Skeletal muscle tissue (tissue), 4 donors: ENCODE measurements around the gene SCML2. TPM values are rescaled to one million over a fixed set of nuclear protein-coding genes. Genes with fewer than 3 reads are reported as not detected.
"Not testable (repeated sequence)": the region's sequence is repeated elsewhere in the genome, so short reads cannot be mapped to it uniquely, and the experiment has no call there.

ENCODE experiments used
- H3K27ac ChIP-seq: one replicate; pipeline ENCODE4 v1.7.0; 2013; ENCODE audit warnings: mild to moderate bottlenecking, low read depth, low read length, inconsistent platforms
- H3K27me3 ChIP-seq, 3 donors: one replicate each; pipeline ENCODE4 v1.7.0; 2013; ENCODE audit warnings: low read length in 3 of 3; ENCODE audit not compliant: control insufficient read depth in 3 of 3, insufficient read depth in 3 of 3
- H3K36me3 ChIP-seq, 3 donors: one replicate each; pipeline ENCODE4 v1.7.0; 2013; ENCODE audit warnings: low read length in 3 of 3; ENCODE audit not compliant: control insufficient read depth in 3 of 3, insufficient read depth in 3 of 3
- H3K4me1 ChIP-seq, 3 donors: one replicate each; pipeline ENCODE4 v1.7.0; 2013; ENCODE audit warnings: low read length in 3 of 3, mild to moderate bottlenecking in 3 of 3; ENCODE audit not compliant: control insufficient read depth in 3 of 3, insufficient read depth in 3 of 3
- H3K4me3 ChIP-seq, 3 donors: one replicate each; pipeline ENCODE4 v1.7.0; 2013; ENCODE audit warnings: low read length in 3 of 3
- H3K9ac ChIP-seq, 3 donors: one replicate each; pipeline ENCODE4 v1.7.0; 2013; ENCODE audit warnings: low read length in 3 of 3, mild to moderate bottlenecking in 3 of 3, moderate library complexity in 2 of 3, low read depth in 1 of 3
- H3K9me3 ChIP-seq, 3 donors: one replicate each; pipeline ENCODE4 v1.7.0; 2013; ENCODE audit warnings: low read length in 3 of 3; ENCODE audit not compliant: control insufficient read depth in 3 of 3
- total RNA-seq: library from RNA; depleted of rRNA; stranded (reverse); fragments of >200 nt; gene quantifications from one replicate; pipeline ENCODE4 v1.2.3, GENCODE V29; 2014
- donor health status: Osteomylitis.

The SCML2 gene
- total RNA-seq, 1 donor from 2014 or later, result 7.3 TPM

GRCh38 chrX:18278449-18278848 is 76.0 kb downstream of the SCML2 start:
- Histone ChIP-seq H3K36me3 (no peaks in the 10 kb centered on the region), H3K9me3 (no peaks in the 10 kb centered on the region), H3K4me1 (no peaks in the 10 kb centered on the region), H3K9ac (no peak overlapping the region), H3K27me3 (no peaks in the 10 kb centered on the region), H3K27ac (no peak overlapping the region), H3K4me3 (no peak overlapping the region)

DNA sequence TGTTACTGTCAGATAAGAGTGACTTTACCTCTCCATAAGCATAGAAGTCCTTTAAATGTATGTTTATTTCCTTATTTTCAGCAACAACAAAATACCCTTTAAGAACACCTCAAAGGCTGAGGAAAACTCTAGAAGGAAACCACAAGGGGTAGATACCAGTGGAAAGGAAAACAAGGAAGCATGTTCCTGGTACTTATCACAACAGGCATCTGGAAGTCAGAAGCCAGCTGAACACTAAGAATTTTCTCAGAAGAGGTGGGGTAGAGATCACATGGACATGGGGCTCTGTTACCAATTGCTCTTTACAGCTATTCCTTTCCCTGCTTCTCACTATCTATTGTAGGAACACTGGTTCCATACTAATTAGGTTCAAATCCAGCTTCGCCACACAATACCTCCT is 82.3 kb downstream of the SCML2 start:
- Histone ChIP-seq H3K27me3 (no peaks in the 10 kb centered on the region), H3K27ac (no peak overlapping the region), H3K4me1 (no peaks in the 10 kb centered on the region), H3K9ac (no peak overlapping the region), H3K36me3 (no peaks in the 10 kb centered on the region), H3K4me3 (no peak overlapping the region), H3K9me3 (no peaks in the 10 kb centered on the region)

DNA sequence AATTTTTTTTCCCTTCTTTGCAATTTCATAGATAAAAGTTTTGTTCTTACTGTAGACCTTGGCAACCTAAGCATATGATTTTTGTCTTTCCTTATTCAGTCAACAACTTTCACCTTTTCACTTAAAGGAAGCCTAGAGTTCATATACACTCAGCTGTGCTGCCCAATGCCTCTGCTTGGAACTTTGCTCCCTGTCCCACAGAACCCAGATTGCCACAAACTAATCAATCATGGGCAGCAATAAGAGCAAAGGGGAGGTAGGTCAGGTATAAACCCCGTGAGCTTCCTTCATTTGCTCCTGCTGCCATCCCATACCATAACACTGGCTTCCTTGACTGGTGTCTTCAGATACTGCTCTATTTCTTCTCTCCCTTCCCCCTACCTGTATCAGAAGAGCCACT is 82.8 kb downstream of the SCML2 start:
- H3K9ac ChIP-seq, result no peak overlapping the region
- no peaks in the 10 kb centered on the region for H3K9me3 ChIP-seq
- H3K4me1 ChIP-seq, result no peaks in the 10 kb centered on the region
- no peaks in the 10 kb centered on the region for H3K27me3 ChIP-seq
- no peaks in the 10 kb centered on the region for H3K36me3 ChIP-seq
- H3K4me3 ChIP-seq, result no peak overlapping the region
- H3K27ac ChIP-seq, result no peak overlapping the region

DNA sequence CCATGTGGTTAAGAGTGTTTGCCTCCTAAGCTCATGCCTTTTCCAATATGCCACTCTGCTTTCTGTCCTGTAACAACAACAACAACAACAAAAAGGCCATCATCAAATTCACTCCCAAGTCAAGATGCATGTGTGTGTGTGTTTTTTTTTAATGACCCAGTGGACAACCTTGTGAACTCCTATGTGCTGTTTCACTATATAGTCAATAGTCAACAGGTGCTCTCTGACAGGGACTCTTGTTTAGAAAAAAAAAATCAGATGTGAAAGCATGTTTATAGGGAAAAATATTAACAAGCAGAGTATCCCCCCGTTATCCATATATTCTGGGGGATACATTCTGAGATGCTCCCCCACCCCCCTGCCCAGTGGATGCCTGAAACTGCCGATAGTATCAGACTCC is 83.2 kb downstream of the SCML2 start:
- Histone ChIP-seq H3K9me3 (no peaks in the 10 kb centered on the region), H3K4me3 (no peak overlapping the region), H3K36me3 (no peaks in the 10 kb centered on the region), H3K27ac (no peak overlapping the region), H3K4me1 (no peaks in the 10 kb centered on the region), H3K9ac (no peak overlapping the region), H3K27me3 (no peaks in the 10 kb centered on the region)

- no peaks in the 10 kb centered on the region for H3K36me3 ChIP-seq
- H3K9me3 ChIP-seq, result no peaks in the 10 kb centered on the region
- no peak overlapping the region for H3K4me3 ChIP-seq
- no peaks in the 10 kb centered on the region for H3K4me1 ChIP-seq
- H3K27me3 ChIP-seq, result no peaks in the 10 kb centered on the region
- no peak overlapping the region for H3K9ac ChIP-seq
- no peak overlapping the region for H3K27ac ChIP-seq
Measured at GRCh38 chrX:18255059-18255458, 99.4 kb downstream of the SCML2 start.

DNA sequence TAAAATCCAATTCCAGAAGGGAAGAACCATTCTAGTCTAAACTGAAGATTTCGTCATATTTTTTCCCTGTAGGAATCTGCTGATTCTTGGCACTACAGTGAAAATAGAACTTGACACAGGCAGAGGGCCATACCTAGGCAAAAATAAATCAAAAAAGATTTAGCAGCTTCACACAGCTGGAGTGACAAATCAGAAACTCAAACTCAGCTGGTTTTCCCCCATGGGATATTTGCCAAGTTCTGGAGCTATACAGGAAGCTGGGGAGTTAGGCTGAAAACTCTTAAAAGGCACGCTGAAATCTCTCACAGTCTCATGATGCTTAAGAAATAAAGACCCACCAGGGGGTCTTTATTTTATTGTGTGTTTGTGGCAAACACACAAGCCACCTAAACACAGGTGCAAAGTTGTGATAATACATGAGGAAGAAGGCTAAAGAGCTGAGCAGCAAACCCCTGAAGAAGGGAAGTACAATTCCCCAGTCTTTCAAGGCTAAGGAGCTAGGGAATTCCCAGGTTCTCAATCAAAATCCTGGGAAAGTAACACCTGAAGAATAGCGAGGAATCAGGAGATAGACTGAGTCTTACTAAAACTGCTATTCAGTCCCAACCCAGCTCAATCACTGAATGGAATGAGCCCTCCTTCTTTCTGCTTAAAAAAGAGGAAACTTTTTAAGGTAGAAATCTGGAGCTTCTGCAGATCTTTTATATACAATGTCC is 101.7 kb downstream of the SCML2 start:
- Histone ChIP-seq H3K4me1 (no peaks in the 10 kb centered on the region), H3K27ac (no peak overlapping the region), H3K9me3 (no peaks in the 10 kb centered on the region), H3K27me3 (no peaks in the 10 kb centered on the region), H3K4me3 (no peak overlapping the region), H3K9ac (no peak overlapping the region), H3K36me3 (no peaks in the 10 kb centered on the region)

DNA sequence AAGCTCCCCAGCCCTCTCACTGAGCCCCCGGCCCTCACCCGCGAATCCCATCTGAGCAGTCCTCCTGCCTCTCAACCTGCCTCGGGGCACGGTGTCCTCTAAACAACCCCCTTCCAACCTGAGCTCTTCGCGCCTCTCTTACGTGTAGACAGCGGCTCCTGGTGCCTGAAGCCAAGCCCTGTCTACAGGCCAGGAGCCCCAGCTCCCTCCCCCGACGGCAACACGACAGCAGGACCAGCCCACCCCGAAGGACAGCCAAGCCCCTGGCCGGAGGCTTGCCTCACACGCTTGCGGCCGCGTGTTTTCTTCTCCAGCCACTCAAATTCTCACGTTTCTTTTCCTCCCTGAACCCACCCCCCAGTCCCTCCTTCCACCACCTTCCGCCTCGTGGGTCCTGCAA is 124.8 kb downstream of the SCML2 start:
- H3K9ac ChIP-seq, H3K4me3 ChIP-seq, H3K4me1 ChIP-seq, H3K36me3 ChIP-seq, H3K27ac ChIP-seq, H3K9me3 ChIP-seq, H3K27me3 ChIP-seq: not testable (repeated sequence)

- H3K9me3 ChIP-seq, result no peaks in the 10 kb centered on the region
- H3K4me1 ChIP-seq, result no peaks in the 10 kb centered on the region
- no peak overlapping the region for H3K9ac ChIP-seq
- H3K27ac ChIP-seq, result no peak overlapping the region
- no peaks in the 10 kb centered on the region for H3K27me3 ChIP-seq
- H3K4me3 ChIP-seq, result no peak overlapping the region
- H3K36me3 ChIP-seq, result no peaks in the 10 kb centered on the region
Measured at GRCh38 chrX:18228069-18228468, 126.4 kb downstream of the SCML2 start.

- no peaks in the 10 kb centered on the region for H3K36me3 ChIP-seq
- no peak overlapping the region for H3K27ac ChIP-seq
- H3K4me1 ChIP-seq, result no peaks in the 10 kb centered on the region
- H3K9ac ChIP-seq, result no peak overlapping the region
- H3K4me3 ChIP-seq, result no peak overlapping the region
- H3K27me3 ChIP-seq, result no peaks in the 10 kb centered on the region
- H3K9me3 ChIP-seq, result no peaks in the 10 kb centered on the region
Measured at GRCh38 chrX:18227458-18227857, 127.0 kb downstream of the SCML2 start.

GRCh38 chrX:18220786-18221185 is 133.7 kb downstream of the SCML2 start, which contains the start of gene BEND2:
Gene BEND2 (minus strand): TSS chrX:18220886. CDS start chrX:18220750, 136 bp downstream.
- Histone ChIP-seq H3K27me3 (no peaks in the 10 kb centered on the region), H3K27ac (no peak within 1 kb of the TSS), H3K9me3 (no peaks in the 10 kb centered on the region), H3K4me3 (no peak within 1 kb of the TSS), H3K36me3 (no peaks in the 10 kb centered on the region), H3K9ac (no peak within 1 kb of the TSS), H3K4me1 (no peaks in the 10 kb centered on the region)
